GM21423 (cell line): ENCODE data around the gene ATMIN.
A peak's percentile ranks its signal among the peaks of the same experiment; 100 is the strongest.

Experiments used
- ATAC-seq: cut with Tn5 transposase; IDR thresholded peaks from one replicate; pipeline ENCODE4 v1.9.1; 2021; ENCODE audit warnings: mild to moderate bottlenecking, moderate library complexity; ENCODE audit not compliant: unreplicated experiment

Gene ATMIN

GRCh38 chr16:81066681-81067080 is 31.0 kb downstream of the ATMIN start:
- ATAC-seq = no peak

DNA sequence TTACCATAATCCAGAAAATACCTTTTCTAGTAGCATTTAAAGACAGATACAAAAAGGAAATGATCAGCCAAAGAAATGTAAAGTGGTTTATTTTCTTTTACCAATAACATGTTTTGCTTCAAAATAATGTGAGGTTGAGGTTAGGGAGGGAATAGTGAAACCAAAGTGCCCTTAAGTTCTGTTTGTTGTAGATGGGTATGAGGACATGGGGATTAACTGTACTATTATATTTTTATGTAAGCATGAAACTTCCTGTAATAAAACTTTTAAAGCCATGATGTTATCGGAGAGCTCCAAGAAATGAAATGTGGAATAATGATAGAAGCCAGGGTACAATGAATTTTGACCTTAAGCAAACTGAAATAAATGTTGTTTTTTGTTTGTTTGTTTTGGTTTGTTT is 31.5 kb downstream of the ATMIN start:
- no peak for ATAC-seq

DNA sequence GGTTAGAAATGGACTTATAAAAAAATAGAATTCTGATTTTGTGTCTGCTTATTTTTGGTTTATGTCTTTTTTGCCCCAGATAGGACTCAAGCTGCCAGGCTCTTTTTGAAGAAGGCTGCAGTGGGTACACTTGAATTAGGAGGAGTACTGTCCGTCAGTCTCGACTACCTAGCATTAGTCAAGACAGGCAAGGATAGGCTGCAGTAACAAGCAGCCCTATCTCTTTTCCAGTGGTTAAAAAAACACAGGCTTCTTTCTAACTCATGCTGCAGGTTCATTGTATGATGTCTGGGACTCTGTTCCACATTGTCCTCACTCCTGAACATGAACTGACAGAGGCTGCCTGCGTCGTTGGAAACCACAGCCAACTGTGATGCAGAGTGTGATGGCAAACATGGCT is 33.4 kb downstream of the ATMIN start:
- ATAC-seq = no peak

GRCh38 chr16:81070979-81071378 is 35.3 kb downstream of the ATMIN start:
- ATAC-seq = no peak

- ATAC-seq = no peak
Observed at GRCh38 chr16:81071805-81072204, 36.2 kb downstream of the ATMIN start.

- ATAC-seq = no peak
Observed at GRCh38 chr16:81073560-81074330, 38.1 kb downstream of the ATMIN start.

DNA sequence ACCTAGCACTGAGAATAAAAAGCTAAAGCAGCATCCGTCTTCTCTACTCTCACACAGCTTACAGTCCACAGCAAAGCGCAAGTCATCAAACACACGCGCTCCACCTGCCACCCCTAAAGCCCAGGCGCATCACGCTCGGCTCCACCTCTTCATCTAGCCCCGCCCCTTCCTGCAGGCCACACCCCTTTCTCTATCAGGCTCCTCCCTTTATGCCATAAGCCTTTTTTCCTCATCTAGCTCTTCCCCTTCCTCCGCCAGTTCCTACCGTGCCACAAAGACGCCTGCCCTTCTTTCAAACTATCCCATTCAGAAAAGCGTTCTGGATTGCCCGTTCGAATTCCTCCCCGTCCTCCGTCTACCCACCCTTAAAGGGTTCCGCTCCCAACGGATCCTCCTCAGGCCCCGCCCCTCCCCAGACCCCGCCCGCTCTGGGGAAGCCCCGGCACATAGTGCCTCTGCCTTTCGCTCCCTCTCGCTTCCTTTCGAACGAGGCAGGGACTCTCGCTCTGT is 41.0 kb downstream of the ATMIN start:
- peak; percentile 79 for ATAC-seq

DNA sequence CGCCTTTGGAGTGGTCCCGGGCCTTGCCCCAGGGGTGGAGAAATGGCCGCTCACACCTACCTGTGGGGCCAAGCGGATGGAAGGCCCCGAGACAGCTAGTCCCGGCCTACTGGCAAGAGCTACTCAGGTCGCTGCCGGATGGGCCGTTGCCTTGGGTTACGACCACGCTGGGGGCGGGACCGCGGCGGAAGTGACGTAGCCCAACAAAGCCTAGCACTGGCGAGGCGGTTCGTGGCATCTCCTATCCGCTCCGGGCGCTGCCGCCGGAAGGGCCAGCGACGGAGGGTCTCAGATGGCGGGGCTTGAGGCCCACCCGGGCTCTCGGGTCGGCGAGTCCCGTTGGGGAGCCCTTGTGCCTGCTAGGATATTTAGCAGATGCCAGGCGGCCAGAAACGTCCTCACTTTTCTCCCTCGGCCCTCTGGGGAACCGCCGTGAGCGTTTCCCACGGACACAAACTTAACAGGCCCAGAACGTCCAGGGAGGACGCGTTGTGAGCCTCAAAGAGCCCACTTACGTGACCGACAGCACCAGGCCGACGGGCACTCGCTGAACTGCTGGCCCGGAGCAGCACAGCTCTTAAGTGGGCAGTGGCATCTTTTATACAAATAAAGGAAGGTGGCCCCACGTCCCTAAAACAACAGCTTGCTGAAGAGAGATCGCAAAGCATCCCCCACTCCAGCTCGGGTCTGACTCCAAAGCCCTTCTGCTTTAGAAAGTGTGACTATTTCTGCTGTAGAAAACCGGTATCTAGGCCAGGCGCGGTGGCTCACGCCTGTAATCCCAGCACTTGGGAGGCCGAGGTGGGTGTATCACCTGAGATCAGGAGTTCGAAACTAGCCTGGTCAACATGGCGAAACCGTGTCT is 41.7 kb downstream of the ATMIN start, which contains the start of gene C16orf46:
Gene C16orf46, minus strand, starts transcription at position 163 of the 865 bp plus-strand sequence. CDS start 13,283 bp downstream, outside the sequence.
- peak; percentile 96 for ATAC-seq

- no peak for ATAC-seq
Observed at GRCh38 chr16:81080233-81080632, 44.6 kb downstream of the ATMIN start.

GRCh38 chr16:81081014-81081413 is 45.4 kb downstream of the ATMIN start:
- no peak for ATAC-seq

- no peak for ATAC-seq
Observed at GRCh38 chr16:81088836-81089235, 53.2 kb downstream of the ATMIN start.

GRCh38 chr16:81094771-81095251 is 59.2 kb downstream of the ATMIN start:
- ATAC-seq = no peak

- peak; percentile 9 for ATAC-seq
Observed at GRCh38 chr16:81095653-81095952, 60.0 kb downstream of the ATMIN start.

- peak; percentile 98 for ATAC-seq
Observed at GRCh38 chr16:81095953-81096714, 60.5 kb downstream of the ATMIN start, which contains the start of gene GCSH. GCSH (minus strand) TSS chr16:81096395; CDS start chr16:81096278, 117 bp downstream.

DNA sequence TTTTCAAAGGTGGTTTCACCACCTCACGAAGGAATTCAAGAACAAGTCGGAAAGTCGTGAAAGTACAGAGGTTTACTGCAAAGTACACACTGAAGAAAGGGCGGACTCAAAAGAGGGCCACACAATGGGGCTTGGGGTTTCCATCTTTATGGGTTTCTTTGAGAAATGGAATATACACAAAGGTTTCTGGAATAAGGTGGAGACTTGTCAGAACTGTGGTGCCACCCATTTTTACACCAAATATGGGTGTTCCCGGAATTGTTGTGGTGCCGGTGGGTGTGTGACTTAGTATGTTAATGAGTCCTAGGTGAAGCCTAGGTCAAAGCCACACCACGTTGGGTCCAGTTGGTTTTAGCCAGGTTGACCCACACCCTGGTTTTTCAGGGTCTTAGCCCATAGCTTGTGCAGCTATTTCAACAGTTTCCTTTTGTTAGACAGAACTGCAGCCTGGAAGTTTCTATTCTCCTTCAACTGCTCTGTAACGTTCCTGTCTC is 61.1 kb downstream of the ATMIN start:
- ATAC-seq = no peak
